HEK293 (cell line): ENCODE data around the gene ATP13A3.

Experiments used
- CTCF ChIA-PET: fragments of 350-600 bp; formaldehyde crosslinking; extraction: SDS; loops from one replicate; lab custom pipeline; 2021; ENCODE audit warnings: antibody characterized with exemption; lab: Yijun Ruan, JAX
- POLR2A ChIA-PET: fragments of 300-600 bp; formaldehyde crosslinking; extraction: SDS; loops from one replicate; lab custom pipeline; 2020; ENCODE audit warnings: antibody characterized with exemption, inconsistent platforms; lab: Yijun Ruan, JAX
- H3K27ac ChIP-seq: fragments of 200-500 bp; sonication (Bioruptor generic); 2 replicates; pipeline ENCODE4 v1.5.1; 2014; ENCODE audit warnings: low read depth, low read length, control low read depth, inconsistent platforms; ENCODE audit errors: extremely low read depth
- H3K36me3 ChIP-seq, 2 experiments: fragments of 200-500 bp in 1 of 2; sonication (Bioruptor generic) in 1 of 2; 1 replicate in 1 of 2; 2 replicates in 1 of 2; pipeline ENCODE4 v1.5.1; 2014 to 2017; ENCODE audit warnings: inconsistent platforms in 2 of 2, low read length in 2 of 2; ENCODE audit not compliant: control insufficient read depth in 2 of 2, insufficient read depth in 1 of 2
- H3K4me1 ChIP-seq: fragments of 200-500 bp; sonication (Bioruptor generic); 2 replicates; pipeline ENCODE4 v1.5.1; 2014; ENCODE audit warnings: mild to moderate bottlenecking, low read length, inconsistent platforms; ENCODE audit not compliant: control insufficient read depth, insufficient read depth
- H3K4me3 ChIP-seq: 2 replicates; pipeline ENCODE4 v1.5.1; 2011; ENCODE audit warnings: low read depth, mild to moderate bottlenecking, control low read depth, low read length, moderate library complexity
- H3K9me3 ChIP-seq: fragments of 200-500 bp; sonication (Bioruptor generic); 2 replicates; pipeline ENCODE4 v1.5.1; 2014; ENCODE audit warnings: low read depth, low read length, inconsistent platforms; ENCODE audit not compliant: control insufficient read depth, insufficient read depth
- MEIS1 ChIP-seq: sonication (generic); formaldehyde crosslinking; IDR thresholded peaks from 2 replicates; pipeline ENCODE4 v1.8.1; 2022; ENCODE audit warnings: missing genetic modification reagents, mild to moderate bottlenecking, borderline replicate concordance
- PRDM2 ChIP-seq: fragments of 450-650 bp; formaldehyde crosslinking; IDR thresholded peaks from 2 replicates; pipeline ENCODE4 v1.5.1; 2016; ENCODE audit warnings: missing biosample characterization, missing genetic modification characterization, borderline replicate concordance
- SP7 ChIP-seq: fragments of 450-650 bp; formaldehyde crosslinking; IDR thresholded peaks from 2 replicates; pipeline ENCODE4 v1.5.1; 2016; ENCODE audit warnings: missing biosample characterization, missing genetic modification characterization
- TSHZ1 ChIP-seq: fragments of 450-650 bp; formaldehyde crosslinking; IDR thresholded peaks from 2 replicates; pipeline ENCODE4 v1.5.1; 2016; ENCODE audit warnings: missing biosample characterization, missing genetic modification characterization, borderline replicate concordance
- WT1 ChIP-seq: fragments of 450-650 bp; formaldehyde crosslinking; IDR thresholded peaks from 2 replicates; pipeline ENCODE4 v1.5.1; 2016; ENCODE audit warnings: missing biosample characterization, missing genetic modification characterization
- YY1 ChIP-seq: fragments of 450-650 bp; formaldehyde crosslinking; IDR thresholded peaks from 2 replicates; pipeline ENCODE4 v1.5.1; 2018; ENCODE audit warnings: missing biosample characterization, missing genetic modification characterization
- ZBTB1 ChIP-seq: fragments of 450-650 bp; formaldehyde crosslinking; IDR thresholded peaks from 2 replicates; pipeline ENCODE4 v1.5.1; 2016; ENCODE audit warnings: missing biosample characterization, missing genetic modification characterization
- ZBTB8A ChIP-seq: fragments of 450-650 bp; formaldehyde crosslinking; IDR thresholded peaks from 2 replicates; pipeline ENCODE4 v1.5.1; 2016; ENCODE audit warnings: missing biosample characterization, missing genetic modification characterization
- ZEB2 ChIP-seq: fragments of 450-650 bp; formaldehyde crosslinking; IDR thresholded peaks from 2 replicates; pipeline ENCODE4 v1.5.1; 2016; ENCODE audit warnings: missing biosample characterization, missing genetic modification characterization
- ZFP41 ChIP-seq: fragments of 450-650 bp; formaldehyde crosslinking; IDR thresholded peaks from 2 replicates; pipeline ENCODE4 v1.5.1; 2016; ENCODE audit warnings: missing biosample characterization, missing genetic modification characterization, borderline replicate concordance
- ZNF341 ChIP-seq: fragments of 450-650 bp; formaldehyde crosslinking; IDR thresholded peaks from 2 replicates; pipeline ENCODE4; 2016; ENCODE audit warnings: low read depth, missing biosample characterization, missing genetic modification characterization
- ZNF530 ChIP-seq: fragments of 450-650 bp; formaldehyde crosslinking; IDR thresholded peaks from 2 replicates; pipeline ENCODE4 v1.5.1; 2016; ENCODE audit warnings: low read depth, missing biosample characterization, missing genetic modification characterization
- ZNF600 ChIP-seq: fragments of 450-650 bp; formaldehyde crosslinking; IDR thresholded peaks from 2 replicates; pipeline ENCODE4 v1.5.1; 2016; ENCODE audit warnings: missing biosample characterization, missing genetic modification characterization
- ZNF610 ChIP-seq: fragments of 450-650 bp; formaldehyde crosslinking; IDR thresholded peaks from 2 replicates; pipeline ENCODE4 v1.5.1; 2016; ENCODE audit warnings: missing biosample characterization, missing genetic modification characterization, borderline replicate concordance
- ZNF629 ChIP-seq: fragments of 450-650 bp; formaldehyde crosslinking; IDR thresholded peaks from 2 replicates; pipeline ENCODE4 v1.5.1; 2017; ENCODE audit warnings: missing biosample characterization, missing genetic modification characterization
- ZNF639 ChIP-seq: fragments of 450-650 bp; formaldehyde crosslinking; IDR thresholded peaks from 2 replicates; pipeline ENCODE4 v1.5.1; 2016; ENCODE audit warnings: missing biosample characterization, missing genetic modification characterization
- ZNF645 ChIP-seq: fragments of 450-650 bp; formaldehyde crosslinking; IDR thresholded peaks from 2 replicates; pipeline ENCODE4; 2016; ENCODE audit warnings: missing biosample characterization, missing genetic modification characterization
- ZNF837 ChIP-seq: fragments of 450-650 bp; formaldehyde crosslinking; IDR thresholded peaks from 2 replicates; pipeline ENCODE4 v1.5.1; 2016; ENCODE audit warnings: missing biosample characterization, missing genetic modification characterization
- ZSCAN30 ChIP-seq: fragments of 450-650 bp; IDR thresholded peaks from 2 replicates; pipeline ENCODE4 v1.5.1; 2018; ENCODE audit warnings: missing biosample characterization, mild to moderate bottlenecking, missing genetic modification characterization, moderate library complexity

The ATP13A3 gene

GRCh38 chr3:194365526-194365925 is 121.3 kb downstream of the ATP13A3 start:
- no peak overlapping the region for H3K4me3 ChIP-seq
- no peaks in the 10 kb centered on the region for H3K9me3 ChIP-seq
- CTCF ChIA-PET, result no interaction called here
- H3K4me1 ChIP-seq, result no peaks in the 10 kb centered on the region
- H3K36me3 ChIP-seq, result no peaks in the 10 kb centered on the region
- POLR2A ChIA-PET, result no interaction called here
- no peak overlapping the region for H3K27ac ChIP-seq
- no peak for TF ChIP-seq ZNF530
- TF ChIP-seq ZNF610 (tag by site-specific recombination), result no peak
- TF ChIP-seq PRDM2, result no peak
- no peak for TF ChIP-seq WT1 (tag by site-specific recombination)
- no peak for TF ChIP-seq YY1 (tag by site-specific recombination)
- no peak for TF ChIP-seq ZNF645 (tag by site-specific recombination)
- no peak for TF ChIP-seq ZNF837 (tag by site-specific recombination)
- no peak for TF ChIP-seq ZFP41 (tag by site-specific recombination)
- TF ChIP-seq, all 188 proteins: peak for 0

GRCh38 chr3:194364652-194365434 is 122.0 kb downstream of the ATP13A3 start:
- Histone ChIP-seq H3K9me3 (no peaks in the 10 kb centered on the region), H3K4me3 (no peak overlapping the region), H3K36me3 (no peaks in the 10 kb centered on the region), H3K4me1 (no peaks in the 10 kb centered on the region), H3K27ac (no peak overlapping the region)
- ChIA-PET POLR2A (interaction anchor here (0.6 kb wide), 1 partner anchor 119 kb away, joined by 5 read pairs; no protein-coding TSS in a partner anchor), CTCF (interaction anchor here (0.8 kb wide), 1 partner anchor 21 kb away, joined by 3 read pairs; no protein-coding TSS in a partner anchor)
- TF ChIP-seq SP7 (tag by site-specific recombination), result peak; percentile 99
- peak; percentile 91 for TF ChIP-seq ZNF600
- TF ChIP-seq ZNF341 (tag by site-specific recombination), result peak; percentile 19; the same call in 1 of the 2 replicates
- TF ChIP-seq ZNF639, result no peak
- peak; percentile 53; the same call in 1 of the 2 replicates for TF ChIP-seq ZNF629 (tag by site-specific recombination)
- no peak for TF ChIP-seq YY1 (tag by site-specific recombination)
- TF ChIP-seq TSHZ1 (tag by site-specific recombination), result no peak
- TF ChIP-seq MEIS1 (CRISPR knock-in tag), result no peak
- 0 out of 2 replicates have a peak, but pooled peaks have one; percentile 50 for TF ChIP-seq ZEB2
- peak; percentile 9; the same call in 1 of the 2 replicates for TF ChIP-seq ZBTB1 (tag by site-specific recombination)
- TF ChIP-seq ZSCAN30 (tag by site-specific recombination), result 0 out of 2 replicates have a peak, but pooled peaks have one; percentile 12
- TF ChIP-seq ZBTB8A, result peak; percentile 65
